DMS114 treated with DMSO at 0.1 percent for 48 hours (cell line): ENCODE data around the gene COMT.
"Not testable (repeated sequence)": the region's sequence is repeated elsewhere in the genome, so short reads cannot be mapped to it uniquely, and the experiment has no call there.

ENCODE experiments used
- DNase-seq: peaks from one replicate; lab custom pipeline; 2025; ENCODE audit not compliant: unreplicated experiment; lab: John Stamatoyannopoulos, UW

COMT gene

DNA sequence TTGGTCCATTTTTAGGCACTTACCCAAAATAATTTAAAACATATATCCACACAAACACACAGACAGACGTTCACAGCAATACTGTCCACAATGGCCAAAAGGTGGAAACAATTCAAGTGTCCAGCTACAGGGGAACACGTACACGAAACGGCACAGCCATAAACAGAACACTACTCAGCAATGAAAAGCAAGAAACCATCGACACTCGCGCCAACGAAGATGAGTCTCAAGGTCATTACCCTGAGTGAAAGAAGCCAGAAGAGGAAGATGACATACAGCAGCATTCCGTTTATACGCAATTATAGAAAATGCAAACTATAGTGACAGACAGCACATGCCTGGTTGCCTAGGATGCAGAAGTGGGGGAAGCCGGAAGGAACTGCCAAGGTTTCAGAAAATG is 13.4 kb upstream of the COMT start:
- DNase-seq, result no peak

GRCh38 chr22:19929586-19930550 is 11.7 kb upstream of the COMT start:
- DNase-seq, result no peak

GRCh38 chr22:19930551-19931486 is 10.8 kb upstream of the COMT start:
- DNase-seq, result no peak

DNA sequence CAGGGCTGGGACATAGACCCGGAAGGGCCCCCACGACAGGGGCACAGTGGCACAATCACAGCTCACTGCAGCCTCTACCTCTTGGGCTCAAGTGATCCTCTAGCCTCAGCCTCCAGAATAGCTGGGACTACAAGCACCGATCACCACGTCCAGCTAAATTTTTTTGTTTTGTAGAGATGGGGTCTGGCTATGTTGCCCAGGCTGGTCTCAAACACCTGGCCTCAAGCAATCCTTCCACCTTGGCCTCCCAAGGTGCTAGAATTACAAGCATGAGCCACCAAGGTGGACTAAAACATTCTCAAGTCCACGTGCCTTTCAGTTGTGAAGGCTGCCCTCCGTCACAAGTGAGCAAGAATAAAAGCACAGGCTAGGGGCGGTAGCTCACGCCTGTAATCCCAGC is 10.1 kb upstream of the COMT start:
- no peak for DNase-seq

GRCh38 chr22:19932367-19933206 is 9.0 kb upstream of the COMT start:
- no peak for DNase-seq

GRCh38 chr22:19933341-19934241 is 8.0 kb upstream of the COMT start:
- DNase-seq, result no peak

DNA sequence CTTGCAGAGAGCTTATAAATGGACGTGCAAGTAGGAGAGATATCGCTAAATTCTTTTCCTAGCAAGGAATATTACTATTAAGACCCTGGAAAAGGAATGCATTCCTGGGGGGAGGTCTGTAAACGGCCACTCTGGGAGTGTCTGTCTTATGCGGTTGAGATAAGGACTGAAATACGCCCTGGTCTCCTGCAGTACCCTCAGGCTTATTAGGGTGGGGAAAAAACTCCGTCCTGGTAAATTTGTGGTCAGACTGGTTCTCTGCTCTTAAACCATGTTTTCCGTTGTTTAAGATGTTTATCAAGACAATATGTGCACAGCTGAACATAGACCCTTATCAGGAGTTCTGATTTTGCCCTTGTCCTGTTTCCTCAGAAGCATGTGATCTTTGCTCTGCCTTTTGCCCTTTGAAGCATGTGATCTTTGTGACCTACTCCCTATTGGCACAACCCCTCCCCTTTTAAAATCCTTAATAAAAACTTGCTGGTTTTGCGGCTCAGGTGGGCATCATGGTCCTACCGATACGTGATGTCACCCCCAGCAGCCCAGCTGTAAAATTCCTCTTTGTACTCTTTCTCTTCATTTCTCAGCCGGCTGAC is 6.4 kb upstream of the COMT start:
- DNase-seq, result not testable (repeated sequence)

- DNase-seq, result no peak
Measured at GRCh38 chr22:19936513-19936912, 5.1 kb upstream of the COMT start.

DNA sequence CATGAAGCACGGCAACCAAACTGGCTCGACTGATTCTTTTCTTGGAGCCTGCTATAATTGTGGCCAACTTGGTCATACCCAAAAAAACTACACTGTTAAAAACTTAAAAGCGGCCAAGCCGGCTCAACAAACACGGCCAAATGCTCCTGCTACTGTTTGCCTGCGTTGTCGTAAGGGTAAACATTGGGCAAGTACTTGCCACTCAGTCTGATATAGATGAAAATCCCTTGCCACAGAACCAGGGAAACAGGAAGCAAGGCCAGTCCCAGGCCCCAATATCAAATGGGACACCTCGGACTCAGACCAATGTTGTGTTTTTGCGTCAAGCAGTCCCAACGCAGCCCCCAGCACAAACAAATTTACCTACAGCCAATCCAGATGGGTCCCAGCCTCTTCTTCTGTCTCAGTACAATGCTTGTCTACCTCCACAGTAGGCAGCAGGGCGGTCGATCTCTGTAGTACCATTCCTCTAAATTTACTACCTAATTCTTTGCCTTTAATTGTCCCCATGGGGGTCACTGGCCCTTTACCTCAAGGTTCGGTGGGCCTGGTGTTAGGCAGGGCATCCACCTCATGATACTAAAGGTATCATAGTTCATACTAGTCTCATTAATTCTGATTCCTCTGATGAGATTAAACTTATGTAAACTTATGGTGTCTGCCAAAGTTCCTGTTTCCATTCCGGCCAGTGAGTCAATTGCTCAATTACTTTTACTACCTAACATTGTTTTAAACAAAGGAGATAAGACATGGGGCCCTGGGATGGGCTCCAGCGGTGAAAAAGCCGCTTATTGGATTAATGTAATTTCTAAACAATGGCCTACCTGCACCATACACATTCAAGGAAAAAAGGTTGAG is 3.7 kb upstream of the COMT start:
- no peak for DNase-seq

- DNase-seq, result no peak
Measured at GRCh38 chr22:19940536-19941364, 822 bp upstream of the COMT start.

DNA sequence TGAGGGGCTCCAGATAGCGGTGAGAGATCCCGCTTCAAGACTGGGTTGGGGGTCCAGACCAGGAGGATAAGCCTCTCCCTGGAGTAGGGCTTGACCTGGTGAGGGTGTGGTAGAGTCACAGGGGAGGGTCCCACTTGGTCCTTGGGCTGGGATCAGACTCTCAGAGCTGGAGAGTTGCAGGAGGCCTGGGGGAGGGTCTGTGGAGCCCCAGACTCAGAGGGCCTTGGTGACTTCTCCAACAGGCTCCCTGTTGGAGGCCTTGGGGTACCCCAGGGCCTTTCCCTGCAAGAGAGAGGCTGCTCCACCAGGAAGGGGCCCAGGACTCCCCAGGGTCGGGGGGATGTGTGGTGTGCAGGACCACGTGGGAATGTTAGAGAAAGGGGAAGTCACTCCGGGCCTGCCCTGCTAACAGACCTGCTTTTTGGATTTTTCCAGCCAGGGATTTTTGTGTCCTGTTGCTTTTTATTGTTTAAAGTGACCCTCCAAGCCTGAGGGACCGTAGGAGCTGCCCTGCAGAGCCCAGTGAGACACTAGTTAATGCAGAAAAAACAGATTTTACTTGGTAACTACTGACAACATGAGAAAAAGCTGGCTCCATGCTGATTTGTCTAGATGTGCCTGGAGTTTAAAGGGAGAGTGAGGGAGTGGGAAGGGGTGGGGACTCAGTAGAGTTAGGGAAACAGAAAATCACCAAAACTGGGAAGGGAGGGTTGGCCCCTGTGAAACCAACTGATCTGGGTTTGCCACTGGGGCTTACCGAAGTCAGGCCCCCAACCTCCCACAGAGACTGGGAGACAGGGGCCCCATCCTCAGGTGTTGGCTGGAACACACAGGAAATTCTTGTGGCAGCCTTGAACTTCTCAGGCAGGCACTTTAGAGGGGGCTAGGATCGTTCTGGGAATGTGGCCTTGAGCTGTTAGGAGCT is 847 bp downstream of the COMT start:
- peak; percentile 31 for DNase-seq

DNA sequence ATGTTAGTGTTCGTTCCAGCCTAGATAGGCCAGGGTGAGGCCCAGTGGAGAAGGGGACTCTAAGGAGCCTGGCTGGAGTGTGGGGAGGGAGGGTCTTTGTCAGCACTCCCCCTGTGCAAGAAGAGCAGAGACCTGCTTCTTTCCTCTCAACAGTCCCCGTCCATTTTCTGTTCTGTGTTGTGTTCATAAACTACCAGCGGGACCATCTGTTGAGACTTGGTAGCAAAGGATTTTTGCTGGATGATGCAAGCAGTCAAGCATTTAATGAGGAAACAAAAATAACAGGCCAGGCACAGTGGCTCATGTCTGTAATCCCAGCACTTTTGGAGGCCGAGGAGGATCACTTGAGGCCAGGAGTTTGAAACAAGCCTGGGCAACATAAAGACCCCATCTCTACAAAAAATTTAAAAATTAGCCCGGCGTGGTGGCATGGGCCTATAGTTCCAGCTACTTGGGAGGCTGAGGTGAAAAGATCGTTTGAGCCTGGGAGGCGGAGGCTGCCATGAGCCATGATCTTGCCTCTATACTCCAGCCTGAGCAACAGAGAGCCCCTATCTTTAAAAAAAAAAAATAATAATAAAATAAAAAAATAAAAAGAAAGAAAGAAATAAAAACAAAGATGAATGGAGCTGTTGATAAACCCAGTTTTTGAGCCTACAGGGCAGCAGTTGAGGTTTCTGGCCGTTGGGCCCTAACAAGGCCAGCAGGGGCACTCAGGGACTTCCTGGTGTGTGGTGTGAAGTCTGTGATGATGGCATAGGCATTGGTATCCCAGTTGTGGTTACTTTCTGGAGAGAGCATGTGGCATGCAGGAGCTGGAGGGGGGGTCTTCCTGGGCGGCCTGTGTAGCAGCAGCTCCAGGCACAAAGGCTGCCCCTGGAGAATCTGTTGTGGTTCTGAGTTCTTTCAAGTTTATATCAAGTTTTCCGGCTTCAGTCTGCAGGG is 1.8 kb downstream of the COMT start:
- DNase-seq, result peak; percentile 10

- no peak for DNase-seq
Measured at GRCh38 chr22:19948057-19948760, 6.6 kb downstream of the COMT start.

- no peak for DNase-seq
Measured at GRCh38 chr22:19951346-19951745, 9.8 kb downstream of the COMT start.
